Loucy (cell line): Measurements from ENCODE around the gene SDK2.

Experiments
- H2AFZ ChIP-seq: fragments of 200-600 bp; sonication (generic); 2 replicates; pipeline ENCODE4 v1.6.0; 2016; ENCODE audit warnings: antibody characterized with exemption, mild to moderate bottlenecking, low read length, moderate library complexity
- H3F3A ChIP-seq: fragments of 200-600 bp; 2 replicates; pipeline ENCODE4 v1.6.0; 2016; ENCODE audit warnings: antibody characterized with exemption, low read depth, mild to moderate bottlenecking
- H3K27me3 ChIP-seq: fragments of 200-600 bp; sonication (generic); 2 replicates; pipeline ENCODE4 v1.6.1; 2014; ENCODE audit warnings: low read length, mild to moderate bottlenecking; ENCODE audit not compliant: insufficient read depth, poor library complexity, severe bottlenecking
- H3K36me3 ChIP-seq: fragments of 200-600 bp; sonication (generic); 2 replicates; pipeline ENCODE4 v1.6.1; 2016; ENCODE audit warnings: low read length; ENCODE audit not compliant: insufficient read depth
- H3K4me1 ChIP-seq: fragments of 200-600 bp; sonication (generic); 2 replicates; pipeline ENCODE4 v1.5.1; 2014; ENCODE audit warnings: low read length, mild to moderate bottlenecking; ENCODE audit not compliant: insufficient read depth, poor library complexity, severe bottlenecking
- H3K4me2 ChIP-seq: fragments of 200-600 bp; sonication (generic); 2 replicates; pipeline ENCODE4 v1.6.0; 2014; ENCODE audit warnings: antibody characterized with exemption, low read length, low read depth, mild to moderate bottlenecking; ENCODE audit not compliant: poor library complexity, severe bottlenecking
- H3K4me3 ChIP-seq: fragments of 200-600 bp; sonication (generic); 2 replicates; pipeline ENCODE4 v1.5.1; 2014; ENCODE audit warnings: low read length, mild to moderate bottlenecking, mixed read lengths; ENCODE audit not compliant: poor library complexity, severe bottlenecking
- H3K79me2 ChIP-seq: fragments of 200-600 bp; sonication (generic); 2 replicates; pipeline ENCODE4 v1.6.1; 2014; ENCODE audit warnings: low read length; ENCODE audit not compliant: insufficient read depth
- H3K9ac ChIP-seq: fragments of 200-600 bp; sonication (generic); 2 replicates; pipeline ENCODE4 v1.6.0; 2014; ENCODE audit warnings: mild to moderate bottlenecking, low read depth, low read length, moderate library complexity; ENCODE audit not compliant: poor library complexity, severe bottlenecking
- H3K9me2 ChIP-seq: fragments of 200-600 bp; sonication (generic); replicated peaks from 2 replicates; pipeline ENCODE4 v1.6.1; 2016; ENCODE audit warnings: low read depth, low read length, mixed read lengths
- H3K9me3 ChIP-seq: fragments of 200-600 bp; sonication (generic); 2 replicates; pipeline ENCODE4 v1.6.1; 2014; ENCODE audit warnings: mild to moderate bottlenecking, antibody characterized with exemption, low read length, low read depth; ENCODE audit not compliant: insufficient read depth
- H4K20me1 ChIP-seq: fragments of 200-600 bp; sonication (generic); 2 replicates; pipeline ENCODE4 v1.6.0; 2014; ENCODE audit warnings: antibody characterized with exemption, low read length, mild to moderate bottlenecking; ENCODE audit not compliant: insufficient read depth, poor library complexity, severe bottlenecking
- CTCF ChIP-seq: fragments of 200-600 bp; sonication (generic); conservative IDR thresholded peaks from 2 replicates; pipeline ENCODE4 v1.5.1; 2014; ENCODE audit warnings: mild to moderate bottlenecking, antibody characterized with exemption, low read length
- EZH2phosphoT487 ChIP-seq: fragments of 200-600 bp; IDR thresholded peaks from 2 replicates; pipeline ENCODE4 v1.6.1; 2018; ENCODE audit warnings: antibody characterized with exemption, mild to moderate bottlenecking, moderate library complexity, borderline replicate concordance

The SDK2 gene

GRCh38 chr17:73553311-73553710 is 90.9 kb downstream of the SDK2 start:
- Histone ChIP-seq H3K9ac (no peak overlapping the region), H3K9me2 (no peaks in the 10 kb centered on the region), H2AFZ (no peak overlapping the region), H3K27me3 (no peaks in the 10 kb centered on the region), H3K4me2 (peak overlapping the region; percentile 1), H3F3A (no peaks in the 10 kb centered on the region), H3K4me1 (peaks cover 61% of the 10 kb centered on the region), H3K79me2 (peaks cover 48% of the 10 kb centered on the region; the same call in 1 of the 2 replicates), H4K20me1 (no peaks in the 10 kb centered on the region), H3K36me3 (no peaks in the 10 kb centered on the region), H3K4me3 (no peak overlapping the region), H3K9me3 (no peaks in the 10 kb centered on the region)
- no peak for TF ChIP-seq CTCF
- no peak for TF ChIP-seq EZH2phosphoT487

- no peaks in the 10 kb centered on the region for H3K27me3 ChIP-seq
- peaks cover 49% of the 10 kb centered on the region; the same call in 1 of the 2 replicates for H3K79me2 ChIP-seq
- no peak overlapping the region for H3K4me2 ChIP-seq
- no peaks in the 10 kb centered on the region for H4K20me1 ChIP-seq
- peaks cover 58% of the 10 kb centered on the region for H3K4me1 ChIP-seq
- H3K4me3 ChIP-seq: no peak overlapping the region
- no peak for TF ChIP-seq CTCF
- TF ChIP-seq EZH2phosphoT487: no peak
- H3K36me3 ChIP-seq: no peaks in the 10 kb centered on the region
- no peaks in the 10 kb centered on the region for H3F3A ChIP-seq
- no peaks in the 10 kb centered on the region for H3K9me3 ChIP-seq
- H3K9me2 ChIP-seq: no peaks in the 10 kb centered on the region
- no peak overlapping the region for H3K9ac ChIP-seq
- H2AFZ ChIP-seq: no peak overlapping the region
Observed at GRCh38 chr17:73552300-73553048, 91.8 kb downstream of the SDK2 start.

- Histone ChIP-seq H3F3A (no peaks in the 10 kb centered on the region), H3K9ac (no peak overlapping the region), H3K36me3 (no peaks in the 10 kb centered on the region), H3K4me3 (no peak overlapping the region), H2AFZ (no peak overlapping the region), H4K20me1 (no peaks in the 10 kb centered on the region), H3K9me3 (no peaks in the 10 kb centered on the region), H3K27me3 (no peaks in the 10 kb centered on the region), H3K79me2 (peaks cover 49% of the 10 kb centered on the region; the same call in 1 of the 2 replicates), H3K4me2 (no peak overlapping the region), H3K4me1 (peaks cover 65% of the 10 kb centered on the region), H3K9me2 (no peaks in the 10 kb centered on the region)
- no peak for TF ChIP-seq EZH2phosphoT487
- TF ChIP-seq CTCF: no peak
Observed at GRCh38 chr17:73551759-73552158, 92.5 kb downstream of the SDK2 start.
